GM12873 (cell line): ENCODE data around the gene LGALS8.

ENCODE experiments used
- CTCF ChIP-seq: IDR thresholded peaks from 2 replicates; pipeline ENCODE4 v1.5.1; 2012; ENCODE audit warnings: low read depth, mild to moderate bottlenecking, moderate library complexity, low read length, control low read depth; ENCODE audit not compliant: insufficient read depth; ENCODE audit errors: missing control alignments

LGALS8 gene

GRCh38 chr1:236581528-236581927 is 57.7 kb downstream of the LGALS8 start:
- TF ChIP-seq CTCF = no peak

- TF ChIP-seq CTCF = no peak
Measured at GRCh38 chr1:236589531-236589930, 65.7 kb downstream of the LGALS8 start.

- no peak for TF ChIP-seq CTCF
Measured at GRCh38 chr1:236590553-236591150, 66.9 kb downstream of the LGALS8 start.

GRCh38 chr1:236602171-236602570 is 78.4 kb downstream of the LGALS8 start:
- no peak for TF ChIP-seq CTCF
